ENCODE data around the gene MGRN1. TPM values are rescaled to one million over a fixed set of nuclear protein-coding genes. Genes with fewer than 3 reads are reported as not detected.

The MGRN1 gene
- total RNA-seq, 1 donor from 2014 or later, result 91.5 TPM

DNA sequence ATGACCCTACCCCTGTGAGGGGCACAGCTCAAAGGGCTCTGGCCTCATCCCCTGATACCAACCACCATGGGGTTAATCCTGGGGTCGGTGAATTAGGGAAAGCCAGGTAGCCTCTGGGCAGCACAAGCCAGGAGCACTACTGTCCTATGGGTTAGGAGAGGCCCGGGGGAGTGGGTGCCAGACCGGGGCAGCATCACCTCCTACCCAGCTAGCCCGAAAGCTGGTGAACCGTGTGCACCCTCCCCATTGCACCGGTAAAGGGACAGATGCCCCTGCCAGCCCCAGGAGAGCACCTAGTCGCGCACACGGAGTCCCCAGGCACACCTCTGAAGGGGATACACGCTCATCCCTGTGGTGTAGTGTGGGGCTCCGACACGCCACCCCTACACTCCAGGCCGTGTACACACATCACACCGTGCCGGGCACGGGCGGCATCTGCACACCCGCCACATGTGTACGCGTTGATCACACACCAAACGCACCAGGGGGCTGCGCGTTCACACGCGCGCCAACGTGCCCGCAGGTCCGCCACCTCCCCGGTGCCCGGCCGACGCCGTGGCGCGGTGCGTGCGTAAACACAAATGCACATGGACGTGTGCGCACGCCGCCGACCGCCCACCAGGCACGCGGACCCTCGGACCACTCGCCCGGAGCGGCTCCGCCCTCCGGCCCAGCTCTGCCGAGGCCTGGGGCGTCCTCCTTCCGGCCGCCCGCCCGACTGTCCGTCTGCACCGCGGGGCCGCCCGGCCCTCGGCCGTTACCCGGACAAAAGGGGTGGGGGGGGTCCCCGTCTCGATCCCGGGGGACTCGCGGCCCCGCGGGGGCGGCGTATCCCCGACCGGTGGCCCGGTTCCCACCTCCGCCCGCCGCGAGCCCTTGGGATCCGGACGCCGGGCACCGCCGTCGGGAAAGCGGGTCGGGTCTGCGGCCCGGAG is 10.7 kb upstream of the MGRN1 start:
- Mint-ChIP-seq H3K9me3 (ENCODE audit: unreplicated experiment) (no peaks in the 10 kb centered on the region), H3K27ac (ENCODE audit: unreplicated experiment) (peak overlapping the region; percentile 26), H3K36me3 (ENCODE audit: low read depth, unreplicated experiment) (no peaks in the 10 kb centered on the region), H3K27me3 (ENCODE audit: low read depth, unreplicated experiment) (no peaks in the 10 kb centered on the region), H3K4me1 (ENCODE audit: low read depth, unreplicated experiment) (peaks cover 2% of the 10 kb centered on the region), H3K4me3 (ENCODE audit: unreplicated experiment) (peak overlapping the region; percentile 88)
- DNase-seq (ENCODE audit: low read depth), result peak; percentile 26
- Histone ChIP-seq H3K9ac (ENCODE audit: low read length) (peak overlapping the region; percentile 93), H2AFZ (ENCODE audit: low read depth, low read length) (peak overlapping the region; percentile 91), H4K20me1 (ENCODE audit: insufficient read depth, low read length) (peaks cover 44% of the 10 kb centered on the region), H3K27me3 (ENCODE audit: insufficient read depth, low read length) (no peaks in the 10 kb centered on the region), H3K36me3 (ENCODE audit: insufficient read depth, low read length) (no peaks in the 10 kb centered on the region), H3K9me3 (ENCODE audit: insufficient read depth, low read depth, low read length) (no peaks in the 10 kb centered on the region), H3K79me2 (ENCODE audit: insufficient read depth, low read length) (peaks cover 55% of the 10 kb centered on the region), H3K4me3 (ENCODE audit: insufficient read depth, low read depth, low read length) (peak overlapping the region; percentile 86), H3K4me2 (ENCODE audit: low read length) (peak overlapping the region; percentile 99), H3K27ac (ENCODE audit: low read depth, low read length) (peak overlapping the region; percentile 81), H3K4me1 (ENCODE audit: insufficient read depth, low read length) (peaks cover 25% of the 10 kb centered on the region)
- FAIRE-seq, result no peak
- TF ChIP-seq, protein P1, sequence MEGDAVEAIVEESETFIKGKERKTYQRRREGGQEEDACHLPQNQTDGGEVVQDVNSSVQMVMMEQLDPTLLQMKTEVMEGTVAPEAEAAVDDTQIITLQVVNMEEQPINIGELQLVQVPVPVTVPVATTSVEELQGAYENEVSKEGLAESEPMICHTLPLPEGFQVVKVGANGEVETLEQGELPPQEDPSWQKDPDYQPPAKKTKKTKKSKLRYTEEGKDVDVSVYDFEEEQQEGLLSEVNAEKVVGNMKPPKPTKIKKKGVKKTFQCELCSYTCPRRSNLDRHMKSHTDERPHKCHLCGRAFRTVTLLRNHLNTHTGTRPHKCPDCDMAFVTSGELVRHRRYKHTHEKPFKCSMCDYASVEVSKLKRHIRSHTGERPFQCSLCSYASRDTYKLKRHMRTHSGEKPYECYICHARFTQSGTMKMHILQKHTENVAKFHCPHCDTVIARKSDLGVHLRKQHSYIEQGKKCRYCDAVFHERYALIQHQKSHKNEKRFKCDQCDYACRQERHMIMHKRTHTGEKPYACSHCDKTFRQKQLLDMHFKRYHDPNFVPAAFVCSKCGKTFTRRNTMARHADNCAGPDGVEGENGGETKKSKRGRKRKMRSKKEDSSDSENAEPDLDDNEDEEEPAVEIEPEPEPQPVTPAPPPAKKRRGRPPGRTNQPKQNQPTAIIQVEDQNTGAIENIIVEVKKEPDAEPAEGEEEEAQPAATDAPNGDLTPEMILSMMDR (IDR thresholded peaks at IDR 0.05; ENCODE audit: insufficient read depth, low read depth, low read length), result no peak
- TF ChIP-seq EZH2 (IDR thresholded peaks at IDR 0.05; ENCODE audit: insufficient read depth, low read length), result no peak

DNA sequence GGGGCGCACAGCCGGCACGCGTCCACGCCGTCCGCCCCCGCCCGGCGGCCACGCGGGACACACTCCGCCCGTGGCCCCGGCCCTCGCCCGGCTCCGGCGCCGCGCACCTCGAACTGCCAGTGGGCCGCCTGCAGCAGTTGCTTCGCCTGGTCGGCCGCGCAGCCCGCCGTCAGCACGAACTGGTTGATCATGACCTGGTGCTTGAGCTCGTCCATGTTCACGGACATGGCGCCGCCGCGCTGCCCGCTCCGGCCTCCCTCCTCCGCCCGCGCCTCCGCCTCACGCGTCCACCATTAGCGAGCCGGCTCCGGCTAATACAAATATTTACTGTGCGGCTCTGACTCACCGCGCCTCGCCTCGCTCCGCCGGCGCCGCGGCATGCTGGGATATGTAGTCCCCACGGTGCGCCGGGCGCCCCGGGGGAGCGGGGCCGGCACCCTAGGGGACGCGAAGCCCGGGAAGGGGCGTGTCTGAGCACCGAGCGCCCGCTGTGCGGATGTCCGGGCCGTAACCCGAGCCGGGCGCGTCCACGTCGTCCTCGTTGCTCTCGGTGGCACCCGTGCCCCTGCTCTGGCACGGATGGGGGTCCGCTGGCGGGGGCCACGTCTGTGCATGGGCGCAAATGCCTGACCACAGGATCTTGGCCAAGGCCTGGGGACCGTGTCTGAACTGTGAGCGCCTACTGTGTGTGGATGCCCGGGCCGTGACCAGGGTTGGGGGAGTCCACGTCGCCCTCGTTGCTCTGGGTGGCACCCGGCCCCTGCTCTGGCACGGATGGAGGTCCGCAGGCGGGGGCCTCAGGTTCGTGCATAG is 9.8 kb upstream of the MGRN1 start, which contains the start of gene UBALD1:
UBALD1 (minus strand) TSS at position 318 of the 813 bp plus-strand sequence; CDS start at position 227, 91 bp downstream.
- H3K9ac ChIP-seq (ENCODE audit: low read length), result peak within 1 kb of the TSS; percentile 93
- H3K27ac Mint-ChIP-seq (ENCODE audit: unreplicated experiment), result peak within 1 kb of the TSS; percentile 62
- no peaks in the 10 kb centered on the region for H3K36me3 Mint-ChIP-seq (ENCODE audit: low read depth, unreplicated experiment)
- no peaks in the 10 kb centered on the region for H3K27me3 Mint-ChIP-seq (ENCODE audit: low read depth, unreplicated experiment)
- H3K27ac ChIP-seq (ENCODE audit: low read depth, low read length), result peak within 1 kb of the TSS; percentile 81
- H3K4me2 ChIP-seq (ENCODE audit: low read length), result peak within 1 kb of the TSS; percentile 99
- DNase-seq (ENCODE audit: low read depth) (peak; percentile 71), FAIRE-seq (no peak)
- H3K4me1 Mint-ChIP-seq (ENCODE audit: low read depth, unreplicated experiment), result peaks cover 2% of the 10 kb centered on the region
- H3K36me3 ChIP-seq (ENCODE audit: insufficient read depth, low read length), result no peaks in the 10 kb centered on the region
- peaks cover 42% of the 10 kb centered on the region for H4K20me1 ChIP-seq (ENCODE audit: insufficient read depth, low read length)
- H3K4me3 Mint-ChIP-seq (ENCODE audit: unreplicated experiment), result peak within 1 kb of the TSS; percentile 89
- no peaks in the 10 kb centered on the region for H3K9me3 Mint-ChIP-seq (ENCODE audit: unreplicated experiment)
- peak within 1 kb of the TSS; percentile 93 for H2AFZ ChIP-seq (ENCODE audit: low read depth, low read length)
- H3K4me1 ChIP-seq (ENCODE audit: insufficient read depth, low read length), result peaks cover 25% of the 10 kb centered on the region
- H3K79me2 ChIP-seq (ENCODE audit: insufficient read depth, low read length), result peaks cover 55% of the 10 kb centered on the region
- no peaks in the 10 kb centered on the region for H3K27me3 ChIP-seq (ENCODE audit: insufficient read depth, low read length)
- peak within 1 kb of the TSS; percentile 86 for H3K4me3 ChIP-seq (ENCODE audit: insufficient read depth, low read depth, low read length)
- TF ChIP-seq, protein P1 (IDR thresholded peaks at IDR 0.05; ENCODE audit: insufficient read depth, low read depth, low read length), result no peak
- no peak for TF ChIP-seq EZH2 (IDR thresholded peaks at IDR 0.05; ENCODE audit: insufficient read depth, low read length)
- no peaks in the 10 kb centered on the region for H3K9me3 ChIP-seq (ENCODE audit: insufficient read depth, low read depth, low read length)

Data from astrocyte (in vitro differentiated cells and primary cell).